Transverse colon (tissue), 4 donors: ENCODE results near the gene TTC9B.

Source experiments
- EP300 ChIP-seq: sonication (generic); formaldehyde crosslinking; IDR thresholded peaks from one replicate; pipeline ENCODE4 v1.6.1; 2017; ENCODE audit warnings: antibody characterized with exemption, low read depth
- POLR2A ChIP-seq: fragments of 450-650 bp; IDR thresholded peaks from one replicate; pipeline ENCODE4 v1.6.1; 2016; ENCODE audit warnings: antibody characterized with exemption, mild to moderate bottlenecking, moderate library complexity
- POLR2AphosphoS5 ChIP-seq, 3 donors: sonication (generic); formaldehyde crosslinking; IDR thresholded peaks; one replicate each; pipeline ENCODE4 v1.6.1; 2016; ENCODE audit warnings: antibody characterized with exemption in 3 of 3
- TF ChIP-seq, protein P1 (sequence below), 5 experiments: fragments of 200-600 bp in 3 of 5; fragments of 450-650 bp in 2 of 5; sonication (generic) in 3 of 5; IDR thresholded peaks; 1 replicate in 2 of 5; 2 replicates in 3 of 5; pipeline ENCODE4 v1.5.1; 2016 to 2017; ENCODE audit warnings: antibody characterized with exemption in 5 of 5, inconsistent platforms in 3 of 5, mild to moderate bottlenecking in 2 of 5, moderate library complexity in 1 of 5

DNA sequence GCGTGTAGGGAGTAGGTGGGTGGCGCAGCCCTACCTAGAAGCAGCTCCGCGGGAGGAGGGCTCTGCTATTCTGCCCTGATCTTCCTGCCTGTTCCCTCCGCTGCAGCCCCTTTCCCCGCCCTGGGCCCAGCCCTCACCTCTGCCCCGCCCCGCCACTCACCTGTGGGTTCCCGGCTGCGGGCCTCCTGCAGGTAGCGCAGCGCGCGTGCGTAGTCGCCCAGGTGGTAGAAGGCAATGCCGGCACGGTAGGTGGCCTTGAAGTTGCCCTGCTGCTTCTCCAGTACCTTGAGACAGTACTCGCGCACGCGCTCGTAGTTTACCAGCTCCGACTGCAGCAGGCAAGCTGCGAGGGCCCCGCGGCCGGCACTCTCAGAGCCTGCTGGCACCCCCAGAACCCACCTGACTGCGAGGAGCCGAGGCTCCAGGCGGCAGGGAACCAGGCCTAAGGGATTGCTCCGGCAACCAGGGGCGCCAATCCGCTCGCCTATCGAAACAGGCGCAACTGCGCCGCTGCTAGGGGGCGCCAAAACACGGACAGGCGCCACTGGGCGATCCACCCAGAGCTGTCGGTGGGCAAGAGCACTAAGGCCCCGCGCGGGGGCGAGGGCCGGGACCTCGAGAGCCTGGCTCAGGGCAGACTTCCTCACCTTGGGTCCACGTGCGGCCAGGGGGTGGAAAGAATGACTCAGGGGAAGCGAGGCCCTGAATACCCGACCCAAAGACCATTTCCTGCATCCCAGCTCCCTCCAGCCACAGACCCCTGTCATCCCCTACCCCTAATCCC is 965 bp downstream of the TTC9B start:
- TF ChIP-seq, protein P1, sequence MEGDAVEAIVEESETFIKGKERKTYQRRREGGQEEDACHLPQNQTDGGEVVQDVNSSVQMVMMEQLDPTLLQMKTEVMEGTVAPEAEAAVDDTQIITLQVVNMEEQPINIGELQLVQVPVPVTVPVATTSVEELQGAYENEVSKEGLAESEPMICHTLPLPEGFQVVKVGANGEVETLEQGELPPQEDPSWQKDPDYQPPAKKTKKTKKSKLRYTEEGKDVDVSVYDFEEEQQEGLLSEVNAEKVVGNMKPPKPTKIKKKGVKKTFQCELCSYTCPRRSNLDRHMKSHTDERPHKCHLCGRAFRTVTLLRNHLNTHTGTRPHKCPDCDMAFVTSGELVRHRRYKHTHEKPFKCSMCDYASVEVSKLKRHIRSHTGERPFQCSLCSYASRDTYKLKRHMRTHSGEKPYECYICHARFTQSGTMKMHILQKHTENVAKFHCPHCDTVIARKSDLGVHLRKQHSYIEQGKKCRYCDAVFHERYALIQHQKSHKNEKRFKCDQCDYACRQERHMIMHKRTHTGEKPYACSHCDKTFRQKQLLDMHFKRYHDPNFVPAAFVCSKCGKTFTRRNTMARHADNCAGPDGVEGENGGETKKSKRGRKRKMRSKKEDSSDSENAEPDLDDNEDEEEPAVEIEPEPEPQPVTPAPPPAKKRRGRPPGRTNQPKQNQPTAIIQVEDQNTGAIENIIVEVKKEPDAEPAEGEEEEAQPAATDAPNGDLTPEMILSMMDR (IDR thresholded peaks at IDR 0.05), result peak; percentile 19 to 38 (median 33)
- no peak for TF ChIP-seq EP300
- TF ChIP-seq POLR2A, result no peak
- TF ChIP-seq POLR2AphosphoS5 (IDR thresholded peaks at IDR 0.05), result no peak
